Neural cell (in vitro differentiated cells): ENCODE measurements around the gene SRRM1. TPM values are rescaled to one million over a fixed set of nuclear protein-coding genes. Genes with fewer than 3 reads are reported as not detected.

Source experiments
- H2AFZ ChIP-seq: fragments of 200-600, 300-800 bp; sonication (generic), shearing (Covaris generic); 2 replicates; pipeline ENCODE4 v1.6.0; 2014; ENCODE audit warnings: low read depth, mild to moderate bottlenecking, antibody characterized with exemption, low read length, moderate library complexity
- H3F3A ChIP-seq: fragments of 200-600 bp; shearing (Covaris generic); 2 replicates; pipeline ENCODE4 v1.6.1; 2016; ENCODE audit warnings: mild to moderate bottlenecking, moderate library complexity, mixed read lengths, antibody characterized with exemption, low read length; ENCODE audit not compliant: insufficient read depth, poor library complexity, severe bottlenecking
- H3K27ac ChIP-seq: fragments of 200-600, 300-800 bp; sonication (generic), shearing (Covaris generic); 2 replicates; pipeline ENCODE4 v1.5.1; 2014; ENCODE audit warnings: mild to moderate bottlenecking, low read length, moderate library complexity
- H3K27me3 ChIP-seq: fragments of 300-800, 200-600 bp; sonication (generic), shearing (Covaris generic); 2 replicates; pipeline ENCODE4 v1.6.0; 2014; ENCODE audit warnings: mild to moderate bottlenecking, low read depth, low read length, moderate library complexity; ENCODE audit not compliant: insufficient read depth
- H3K36me3 ChIP-seq: fragments of 300-800, 200-600 bp; sonication (generic), shearing (Covaris generic); 2 replicates; pipeline ENCODE4 v1.5.1; 2014; ENCODE audit warnings: mild to moderate bottlenecking, antibody characterized with exemption, low read length, moderate library complexity; ENCODE audit not compliant: insufficient read depth
- H3K4me2 ChIP-seq: fragments of 300-800, 200-600 bp; sonication (generic), shearing (Covaris generic); 2 replicates; pipeline ENCODE4 v1.6.0; 2014; ENCODE audit warnings: mild to moderate bottlenecking, low read length
- H3K4me3 ChIP-seq: fragments of 300-800, 200-600 bp; sonication (generic), shearing (Covaris generic); 2 replicates; pipeline ENCODE4 v1.5.1; 2014; ENCODE audit warnings: mild to moderate bottlenecking, low read length, moderate library complexity
- H3K79me2 ChIP-seq: fragments of 200-600 bp; shearing (Covaris generic); replicated peaks from 2 replicates; pipeline ENCODE4 v1.6.0; 2014; ENCODE audit warnings: mild to moderate bottlenecking, low read length, moderate library complexity; ENCODE audit not compliant: insufficient read depth
- H3K9ac ChIP-seq: fragments of 300-800, 200-600 bp; sonication (generic), shearing (Covaris generic); 2 replicates; pipeline ENCODE4 v1.6.1; 2016; ENCODE audit warnings: mild to moderate bottlenecking, low read length, mixed read lengths
- H3K9me2 ChIP-seq: fragments of 200-600 bp; shearing (Covaris generic); 2 replicates; pipeline ENCODE4 v1.6.1; 2016; ENCODE audit warnings: mild to moderate bottlenecking, low read length, mixed read lengths; ENCODE audit not compliant: insufficient read depth
- H3K9me3 ChIP-seq: fragments of 200-600, 300-800 bp; sonication (generic), shearing (Covaris generic); 2 replicates; pipeline ENCODE4 v1.6.1; 2016; ENCODE audit warnings: mild to moderate bottlenecking, mixed run types, low read length, moderate library complexity, mixed read lengths
- H4K20me1 ChIP-seq: fragments of 200-600 bp; shearing (Covaris generic); 2 replicates; pipeline ENCODE4 v1.6.1; 2016; ENCODE audit warnings: mild to moderate bottlenecking, mixed run types; ENCODE audit not compliant: insufficient read depth
- EP300 ChIP-seq: fragments of 450-650 bp; conservative IDR thresholded peaks from 2 replicates; pipeline ENCODE4 v1.6.1; 2014; ENCODE audit warnings: antibody characterized with exemption, mild to moderate bottlenecking, moderate library complexity; ENCODE audit not compliant: poor library complexity, severe bottlenecking
- EZH2 ChIP-seq: fragments of 200-600, 300-800 bp; shearing (Covaris generic), sonication (generic); IDR thresholded peaks from 2 replicates; pipeline ENCODE4 v1.6.1; 2014; ENCODE audit warnings: antibody characterized with exemption, low read length, borderline replicate concordance, mild to moderate bottlenecking; ENCODE audit not compliant: insufficient read depth, poor library complexity, severe bottlenecking
- MXI1 ChIP-seq: fragments of 450-650 bp; conservative IDR thresholded peaks from 2 replicates; pipeline ENCODE4 v1.6.1; 2014; ENCODE audit warnings: antibody characterized with exemption, mild to moderate bottlenecking; ENCODE audit not compliant: poor library complexity, severe bottlenecking
- POLR2AphosphoS5 ChIP-seq: IDR thresholded peaks from 2 replicates; pipeline ENCODE4 v1.6.1; 2012
- RAD21 ChIP-seq: fragments of 450-650 bp; conservative IDR thresholded peaks from 2 replicates; pipeline ENCODE4 v1.6.1; 2014; ENCODE audit warnings: antibody characterized with exemption, mild to moderate bottlenecking, moderate library complexity
- SMC3 ChIP-seq: fragments of 450-650 bp; conservative IDR thresholded peaks from 2 replicates; pipeline ENCODE4 v1.6.1; 2014; ENCODE audit warnings: antibody characterized with exemption, mild to moderate bottlenecking, moderate library complexity; ENCODE audit not compliant: poor library complexity
- TAF1 ChIP-seq: IDR thresholded peaks from 2 replicates; pipeline ENCODE4 v1.6.1; 2012; ENCODE audit warnings: low read depth
- polyA plus RNA-seq: library from polyadenylated mRNA; depleted of rRNA; stranded (reverse); fragments of >200 nt; gene quantifications from 2 replicates; pipeline ENCODE4 v1.2.3, GENCODE V29; 2014
- TF ChIP-seq, protein P1 (sequence below): fragments of 450-650 bp; IDR thresholded peaks from 2 replicates; pipeline ENCODE4 v1.5.1; 2014; ENCODE audit warnings: antibody characterized with exemption, mild to moderate bottlenecking, moderate library complexity; ENCODE audit not compliant: poor library complexity, severe bottlenecking
- TF ChIP-seq, protein P2 (sequence below): IDR thresholded peaks from 2 replicates; pipeline ENCODE4 v1.6.1; 2012; ENCODE audit warnings: borderline replicate concordance

SRRM1 gene
- polyA plus RNA-seq, 1 donor from 2014 or later: 37.1 TPM

DNA sequence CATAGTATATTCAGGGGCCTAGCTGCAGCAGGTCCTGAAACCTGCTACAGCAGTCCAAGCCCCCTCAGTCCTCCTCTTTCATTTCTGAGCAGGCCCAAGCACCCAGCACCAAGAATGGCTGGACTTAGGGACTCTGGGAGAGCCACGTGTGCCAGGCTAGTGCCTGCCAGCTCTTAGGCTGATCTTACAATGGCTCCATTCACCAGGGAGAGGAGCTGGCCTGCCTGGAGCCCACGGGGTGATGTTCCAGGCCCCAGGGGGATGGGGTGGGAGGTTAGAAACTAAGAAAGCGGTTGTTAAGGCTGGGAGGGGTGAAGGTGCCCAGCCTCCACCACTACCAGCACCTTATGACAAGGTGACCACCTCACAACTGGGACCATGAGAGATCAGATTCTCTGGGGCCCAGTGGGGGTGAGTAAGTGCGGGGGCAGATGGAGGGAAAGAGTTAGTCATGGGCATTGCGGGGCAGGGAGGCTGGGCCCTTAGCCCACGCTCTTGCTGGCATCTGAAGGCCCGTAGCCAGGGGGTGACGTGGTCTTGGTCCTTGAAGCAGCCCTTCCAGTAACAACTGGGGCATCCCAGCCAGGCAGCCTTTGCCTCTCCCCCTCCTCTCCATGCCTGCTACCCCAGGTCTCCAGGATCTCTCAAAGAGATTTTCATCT is 71.9 kb downstream of the SRRM1 start:
- Histone ChIP-seq H3K27me3 (no peaks in the 10 kb centered on the region), H3K4me3 (no peak overlapping the region), H3K27ac (no peak overlapping the region), H3K9me2 (no peaks in the 10 kb centered on the region), H3K9me3 (no peaks in the 10 kb centered on the region), H3K9ac (no peak overlapping the region), H2AFZ (no peak overlapping the region), H3K36me3 (no peaks in the 10 kb centered on the region), H3K79me2 (no peaks in the 10 kb centered on the region), H3F3A (no peaks in the 10 kb centered on the region), H4K20me1 (no peaks in the 10 kb centered on the region), H3K4me2 (no peak overlapping the region)
- TF ChIP-seq SMC3 (no peak), POLR2AphosphoS5 (no peak), RAD21 (no peak), EZH2 (no peak), EP300 (no peak), MXI1 (no peak), TAF1 (no peak)
- TF ChIP-seq, protein P1, sequence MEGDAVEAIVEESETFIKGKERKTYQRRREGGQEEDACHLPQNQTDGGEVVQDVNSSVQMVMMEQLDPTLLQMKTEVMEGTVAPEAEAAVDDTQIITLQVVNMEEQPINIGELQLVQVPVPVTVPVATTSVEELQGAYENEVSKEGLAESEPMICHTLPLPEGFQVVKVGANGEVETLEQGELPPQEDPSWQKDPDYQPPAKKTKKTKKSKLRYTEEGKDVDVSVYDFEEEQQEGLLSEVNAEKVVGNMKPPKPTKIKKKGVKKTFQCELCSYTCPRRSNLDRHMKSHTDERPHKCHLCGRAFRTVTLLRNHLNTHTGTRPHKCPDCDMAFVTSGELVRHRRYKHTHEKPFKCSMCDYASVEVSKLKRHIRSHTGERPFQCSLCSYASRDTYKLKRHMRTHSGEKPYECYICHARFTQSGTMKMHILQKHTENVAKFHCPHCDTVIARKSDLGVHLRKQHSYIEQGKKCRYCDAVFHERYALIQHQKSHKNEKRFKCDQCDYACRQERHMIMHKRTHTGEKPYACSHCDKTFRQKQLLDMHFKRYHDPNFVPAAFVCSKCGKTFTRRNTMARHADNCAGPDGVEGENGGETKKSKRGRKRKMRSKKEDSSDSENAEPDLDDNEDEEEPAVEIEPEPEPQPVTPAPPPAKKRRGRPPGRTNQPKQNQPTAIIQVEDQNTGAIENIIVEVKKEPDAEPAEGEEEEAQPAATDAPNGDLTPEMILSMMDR: no peak
- TF ChIP-seq, protein P2, sequence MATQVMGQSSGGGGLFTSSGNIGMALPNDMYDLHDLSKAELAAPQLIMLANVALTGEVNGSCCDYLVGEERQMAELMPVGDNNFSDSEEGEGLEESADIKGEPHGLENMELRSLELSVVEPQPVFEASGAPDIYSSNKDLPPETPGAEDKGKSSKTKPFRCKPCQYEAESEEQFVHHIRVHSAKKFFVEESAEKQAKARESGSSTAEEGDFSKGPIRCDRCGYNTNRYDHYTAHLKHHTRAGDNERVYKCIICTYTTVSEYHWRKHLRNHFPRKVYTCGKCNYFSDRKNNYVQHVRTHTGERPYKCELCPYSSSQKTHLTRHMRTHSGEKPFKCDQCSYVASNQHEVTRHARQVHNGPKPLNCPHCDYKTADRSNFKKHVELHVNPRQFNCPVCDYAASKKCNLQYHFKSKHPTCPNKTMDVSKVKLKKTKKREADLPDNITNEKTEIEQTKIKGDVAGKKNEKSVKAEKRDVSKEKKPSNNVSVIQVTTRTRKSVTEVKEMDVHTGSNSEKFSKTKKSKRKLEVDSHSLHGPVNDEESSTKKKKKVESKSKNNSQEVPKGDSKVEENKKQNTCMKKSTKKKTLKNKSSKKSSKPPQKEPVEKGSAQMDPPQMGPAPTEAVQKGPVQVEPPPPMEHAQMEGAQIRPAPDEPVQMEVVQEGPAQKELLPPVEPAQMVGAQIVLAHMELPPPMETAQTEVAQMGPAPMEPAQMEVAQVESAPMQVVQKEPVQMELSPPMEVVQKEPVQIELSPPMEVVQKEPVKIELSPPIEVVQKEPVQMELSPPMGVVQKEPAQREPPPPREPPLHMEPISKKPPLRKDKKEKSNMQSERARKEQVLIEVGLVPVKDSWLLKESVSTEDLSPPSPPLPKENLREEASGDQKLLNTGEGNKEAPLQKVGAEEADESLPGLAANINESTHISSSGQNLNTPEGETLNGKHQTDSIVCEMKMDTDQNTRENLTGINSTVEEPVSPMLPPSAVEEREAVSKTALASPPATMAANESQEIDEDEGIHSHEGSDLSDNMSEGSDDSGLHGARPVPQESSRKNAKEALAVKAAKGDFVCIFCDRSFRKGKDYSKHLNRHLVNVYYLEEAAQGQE: no peak

DNA sequence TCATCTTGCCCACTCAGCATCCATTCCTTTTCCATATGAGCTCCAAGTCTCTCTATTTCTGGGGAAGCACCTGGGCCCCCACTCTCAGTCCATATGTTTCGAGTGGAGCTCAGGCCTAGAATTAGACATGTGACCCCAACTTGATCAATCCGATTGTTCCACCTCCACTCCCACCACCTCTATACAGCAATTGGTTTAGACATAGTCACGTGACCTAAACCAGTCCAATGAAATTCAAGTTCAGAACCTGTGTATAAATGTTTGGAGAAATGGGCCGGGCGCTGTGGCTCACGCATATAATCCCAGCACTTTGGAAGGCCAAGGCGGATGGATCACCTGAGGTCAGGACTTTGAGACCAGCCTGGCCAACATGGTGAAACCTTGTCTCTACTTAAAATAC is 72.6 kb downstream of the SRRM1 start:
- H3K9ac ChIP-seq: no peak overlapping the region

More for the DNA sequence above, 72.6 kb downstream of the SRRM1 start:
- Histone ChIP-seq H3K9me3 (no peaks in the 10 kb centered on the region), H3K27me3 (no peaks in the 10 kb centered on the region), H3K27ac (no peak overlapping the region), H2AFZ (no peak overlapping the region), H3K4me2 (no peak overlapping the region), H3K36me3 (no peaks in the 10 kb centered on the region), H4K20me1 (no peaks in the 10 kb centered on the region), H3K9me2 (no peaks in the 10 kb centered on the region), H3K4me3 (no peak overlapping the region), H3K79me2 (no peaks in the 10 kb centered on the region), H3F3A (no peaks in the 10 kb centered on the region)
- TF ChIP-seq MXI1 (no peak), RAD21 (no peak), EZH2 (no peak), EP300 (no peak)
- TF ChIP-seq, protein P1: no peak
